Esophagus (tissue), 2 donors: ENCODE data around the gene TSPAN3. TPM values are rescaled to one million over a fixed set of nuclear protein-coding genes. Genes with fewer than 3 reads are reported as not detected.
A peak's percentile ranks its signal among the peaks of the same experiment; 100 is the strongest.

ENCODE experiments used
- H3K27ac ChIP-seq, 2 donors: one replicate each; pipeline ENCODE4 v1.5.1; 2013; ENCODE audit warnings: low read depth in 2 of 2, mild to moderate bottlenecking in 2 of 2, inconsistent platforms in 1 of 2, low read length in 1 of 2, moderate library complexity in 1 of 2
- H3K27me3 ChIP-seq, 2 donors: one replicate each; pipeline ENCODE4 v1.6.1; 2013; ENCODE audit warnings: low read length in 2 of 2, control low read depth in 1 of 2, mild to moderate bottlenecking in 1 of 2; ENCODE audit not compliant: insufficient read depth in 2 of 2, control insufficient read depth in 1 of 2
- H3K36me3 ChIP-seq, 2 donors: one replicate each; pipeline ENCODE4 v1.6.1; 2013; ENCODE audit warnings: low read length in 1 of 2; ENCODE audit not compliant: control insufficient read depth in 2 of 2, insufficient read depth in 2 of 2
- H3K4me1 ChIP-seq, 2 donors: one replicate each; pipeline ENCODE4 v1.6.1; 2013; ENCODE audit warnings: low read length in 1 of 2; ENCODE audit not compliant: control insufficient read depth in 2 of 2, insufficient read depth in 2 of 2
- H3K4me3 ChIP-seq, 2 donors: one replicate each; pipeline ENCODE4 v1.5.1; 2013; ENCODE audit warnings: low read length in 2 of 2, mild to moderate bottlenecking in 2 of 2, low read depth in 1 of 2, moderate library complexity in 1 of 2
- H3K9me3 ChIP-seq, 2 donors: one replicate each; pipeline ENCODE4 v1.6.1; 2013; ENCODE audit warnings: mild to moderate bottlenecking in 2 of 2, low read depth in 1 of 2, low read length in 1 of 2, moderate library complexity in 1 of 2; ENCODE audit not compliant: control insufficient read depth in 2 of 2, insufficient read depth in 1 of 2
- WGBS, 2 donors: extraction: QIAGEN DNeasy Blood & Tissue Kit; methylation state at CpG; one replicate each; pipeline ENCODE4 v1.1.7; 2013; 5-methylcytosine and 5-hydroxymethylcytosine counted together
- polyA plus RNA-seq, 2 donors: library from polyadenylated mRNA; stranded (reverse); fragments of 200-250 nt; gene quantifications; one replicate each; pipeline ENCODE4 v1.2.3, GENCODE V29; 2013
- donor health status: healthy with polysubstance abuse.
- donor health status: Bipolar disorder and iron deficiency.

TSPAN3 gene
- polyA plus RNA-seq, 2 donors, result 56.9 to 65.8 TPM

GRCh38 chr15:77070180-77070494 lies 772 bp downstream of the TSPAN3 start:
- no peaks in the 10 kb centered on the region for H3K27me3 ChIP-seq
- H3K36me3 ChIP-seq, result no peaks in the 10 kb centered on the region
- H3K9me3 ChIP-seq, result no peaks in the 10 kb centered on the region
- peak overlapping the region; percentile 66 to 93 for H3K4me3 ChIP-seq
- WGBS, 2 donors, result 0 to 1% methylated on average over 18 of the region's 18 CpGs
- peaks cover 0 to 7% of the 10 kb centered on the region in 2 donors for H3K4me1 ChIP-seq
- peak overlapping the region; percentile 76 to 91 for H3K27ac ChIP-seq

GRCh38 chr15:77069521-77070121 lies 1.3 kb downstream of the TSPAN3 start:
- Histone ChIP-seq H3K4me1 (peaks cover 0 to 7% of the 10 kb centered on the region in 2 donors), H3K36me3 (no peaks in the 10 kb centered on the region), H3K9me3 (no peaks in the 10 kb centered on the region), H3K27ac (peak overlapping the region in 1 of 2 donors; percentile 71), H3K4me3 (peak overlapping the region; percentile 21 to 66), H3K27me3 (no peaks in the 10 kb centered on the region)
- WGBS, 2 donors, result 22 to 24% methylated on average over 13 of the region's 13 CpGs

GRCh38 chr15:77068633-77069032 lies 2.3 kb downstream of the TSPAN3 start:
- H3K27ac ChIP-seq, result no peak overlapping the region
- peaks cover 0 to 7% of the 10 kb centered on the region in 2 donors for H3K4me1 ChIP-seq
- no peaks in the 10 kb centered on the region for H3K36me3 ChIP-seq
- H3K9me3 ChIP-seq, result no peaks in the 10 kb centered on the region
- no peak overlapping the region for H3K4me3 ChIP-seq
- WGBS, 2 donors, result 87 to 89% methylated on average over 7 of the region's 7 CpGs
- H3K27me3 ChIP-seq, result no peaks in the 10 kb centered on the region

- H3K4me3 ChIP-seq, result no peak overlapping the region
- peaks cover 0 to 7% of the 10 kb centered on the region in 2 donors for H3K4me1 ChIP-seq
- no peaks in the 10 kb centered on the region for H3K36me3 ChIP-seq
- WGBS, 2 donors, result 49 to 58% methylated on average over 3 of the region's 3 CpGs
- H3K27ac ChIP-seq, result peak overlapping the region; percentile 27 to 52
- no peaks in the 10 kb centered on the region for H3K9me3 ChIP-seq
- H3K27me3 ChIP-seq, result no peaks in the 10 kb centered on the region
Measured at GRCh38 chr15:77067691-77068367, 3.1 kb downstream of the TSPAN3 start.

GRCh38 chr15:77066971-77067690 lies 3.8 kb downstream of the TSPAN3 start:
- WGBS, 2 donors, result 51 to 55% methylated on average over 3 of the region's 3 CpGs

GRCh38 chr15:77064539-77065308 lies 6.2 kb downstream of the TSPAN3 start:
- H3K4me1 ChIP-seq, result peaks cover 0 to 3% of the 10 kb centered on the region in 2 donors
- H3K27ac ChIP-seq, result peak overlapping the region in 1 of 2 donors; percentile 54
- 67% methylated on average over 6 of the region's 6 CpGs for WGBS, 2 donors
- H3K27me3 ChIP-seq, result no peaks in the 10 kb centered on the region
- no peak overlapping the region for H3K4me3 ChIP-seq
- H3K36me3 ChIP-seq, result no peaks in the 10 kb centered on the region
- H3K9me3 ChIP-seq, result no peaks in the 10 kb centered on the region

More at GRCh38 chr15:77066971-77067690, 3.8 kb downstream of the TSPAN3 start:
- Histone ChIP-seq H3K27me3 (no peaks in the 10 kb centered on the region), H3K9me3 (no peaks in the 10 kb centered on the region), H3K4me3 (no peak overlapping the region), H3K4me1 (peaks cover 0 to 7% of the 10 kb centered on the region in 2 donors), H3K36me3 (no peaks in the 10 kb centered on the region), H3K27ac (peak overlapping the region in 1 of 2 donors; percentile 20)

GRCh38 chr15:77064063-77064462 lies 6.8 kb downstream of the TSPAN3 start:
- no peaks in the 10 kb centered on the region for H3K9me3 ChIP-seq
- no peaks in the 10 kb centered on the region for H3K27me3 ChIP-seq
- WGBS, 2 donors, result 51 to 77% methylated on average over 2 of the region's 2 CpGs
- no peak overlapping the region for H3K27ac ChIP-seq
- no peaks in the 10 kb centered on the region for H3K4me1 ChIP-seq
- H3K36me3 ChIP-seq, result no peaks in the 10 kb centered on the region
- no peak overlapping the region for H3K4me3 ChIP-seq

- no peaks in the 10 kb centered on the region for H3K36me3 ChIP-seq
- H3K4me1 ChIP-seq, result no peaks in the 10 kb centered on the region
- H3K4me3 ChIP-seq, result no peak overlapping the region
- H3K9me3 ChIP-seq, result no peaks in the 10 kb centered on the region
- no peak overlapping the region for H3K27ac ChIP-seq
- no peaks in the 10 kb centered on the region for H3K27me3 ChIP-seq
Measured at GRCh38 chr15:77063249-77063648, 7.7 kb downstream of the TSPAN3 start.

- H3K9me3 ChIP-seq, result no peaks in the 10 kb centered on the region
- no peaks in the 10 kb centered on the region for H3K27me3 ChIP-seq
- H3K4me3 ChIP-seq, result no peak overlapping the region
- no peak overlapping the region for H3K27ac ChIP-seq
- no peaks in the 10 kb centered on the region for H3K4me1 ChIP-seq
- no peaks in the 10 kb centered on the region for H3K36me3 ChIP-seq
Measured at GRCh38 chr15:77060546-77060945, 10.4 kb downstream of the TSPAN3 start.
